Peyer's patch (tissue), 4 donors: ENCODE results near the gene SLC35B1.

Experiments used
- POLR2A ChIP-seq, 2 donors: fragments of 450-650 bp; IDR thresholded peaks; one replicate each; pipeline ENCODE4 v1.5.1; 2017; ENCODE audit warnings: antibody characterized with exemption in 2 of 2, mild to moderate bottlenecking in 2 of 2, moderate library complexity in 2 of 2
- TF ChIP-seq, protein P1 (sequence below), 6 experiments: fragments of 450-650 bp in 4 of 6; fragments of 200-600 bp in 2 of 6; sonication (generic) in 1 of 6; IDR thresholded peaks; one replicate each; pipeline ENCODE4 v1.5.1; 2017 to 2019; ENCODE audit warnings: antibody characterized with exemption in 6 of 6, mild to moderate bottlenecking in 3 of 6, moderate library complexity in 1 of 6

DNA sequence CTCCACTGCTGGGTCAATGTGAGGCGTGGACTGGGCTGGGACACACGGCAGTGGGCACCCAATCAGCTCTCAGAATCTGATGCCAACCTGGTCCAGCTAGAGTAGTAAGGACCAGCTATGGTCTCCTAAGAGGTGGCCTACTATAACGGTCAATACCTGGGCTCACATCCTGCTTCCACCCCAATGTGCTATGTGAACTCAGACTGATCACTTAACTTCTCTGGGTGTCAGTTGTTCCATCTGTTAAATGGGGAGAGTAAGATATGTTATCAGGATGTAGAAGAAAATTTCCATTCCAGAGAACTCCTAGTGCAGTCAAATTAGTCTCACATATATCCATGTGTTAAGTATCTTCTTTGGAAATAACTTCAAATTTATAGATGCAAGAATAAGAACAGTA, 42.0 kb upstream of the SLC35B1 start:
- no peak for TF ChIP-seq POLR2A (IDR thresholded peaks at IDR 0.05)
- TF ChIP-seq, protein P1, sequence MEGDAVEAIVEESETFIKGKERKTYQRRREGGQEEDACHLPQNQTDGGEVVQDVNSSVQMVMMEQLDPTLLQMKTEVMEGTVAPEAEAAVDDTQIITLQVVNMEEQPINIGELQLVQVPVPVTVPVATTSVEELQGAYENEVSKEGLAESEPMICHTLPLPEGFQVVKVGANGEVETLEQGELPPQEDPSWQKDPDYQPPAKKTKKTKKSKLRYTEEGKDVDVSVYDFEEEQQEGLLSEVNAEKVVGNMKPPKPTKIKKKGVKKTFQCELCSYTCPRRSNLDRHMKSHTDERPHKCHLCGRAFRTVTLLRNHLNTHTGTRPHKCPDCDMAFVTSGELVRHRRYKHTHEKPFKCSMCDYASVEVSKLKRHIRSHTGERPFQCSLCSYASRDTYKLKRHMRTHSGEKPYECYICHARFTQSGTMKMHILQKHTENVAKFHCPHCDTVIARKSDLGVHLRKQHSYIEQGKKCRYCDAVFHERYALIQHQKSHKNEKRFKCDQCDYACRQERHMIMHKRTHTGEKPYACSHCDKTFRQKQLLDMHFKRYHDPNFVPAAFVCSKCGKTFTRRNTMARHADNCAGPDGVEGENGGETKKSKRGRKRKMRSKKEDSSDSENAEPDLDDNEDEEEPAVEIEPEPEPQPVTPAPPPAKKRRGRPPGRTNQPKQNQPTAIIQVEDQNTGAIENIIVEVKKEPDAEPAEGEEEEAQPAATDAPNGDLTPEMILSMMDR (IDR thresholded peaks at IDR 0.05), result no peak
